Epithelial cell of proximal tubule (primary cell): ENCODE data around the gene FGD4. TPM values are rescaled to one million over a fixed set of nuclear protein-coding genes. Genes with fewer than 3 reads are reported as not detected.

Experiments
- DNase-seq: peaks from one replicate; pipeline ENCODE4 v3.0.0-alpha.2; 2011; ENCODE audit warnings: low read depth
- H3K4me3 ChIP-seq: 2 replicates; pipeline ENCODE4 v1.5.1; 2011; ENCODE audit warnings: low read depth, mild to moderate bottlenecking, low read length
- CTCF ChIP-seq: conservative IDR thresholded peaks from 2 replicates; pipeline ENCODE4 v1.5.1; 2012; ENCODE audit warnings: low read depth, mild to moderate bottlenecking, low read length
- total RNA-seq: library from RNA; depleted of rRNA; stranded (reverse); fragments of >200 nt; gene quantifications from 2 replicates; pipeline ENCODE4 v1.2.3, GENCODE V29; 2015

The FGD4 gene
- total RNA-seq, 1 donor from 2014 or later, result 19.9 TPM

DNA sequence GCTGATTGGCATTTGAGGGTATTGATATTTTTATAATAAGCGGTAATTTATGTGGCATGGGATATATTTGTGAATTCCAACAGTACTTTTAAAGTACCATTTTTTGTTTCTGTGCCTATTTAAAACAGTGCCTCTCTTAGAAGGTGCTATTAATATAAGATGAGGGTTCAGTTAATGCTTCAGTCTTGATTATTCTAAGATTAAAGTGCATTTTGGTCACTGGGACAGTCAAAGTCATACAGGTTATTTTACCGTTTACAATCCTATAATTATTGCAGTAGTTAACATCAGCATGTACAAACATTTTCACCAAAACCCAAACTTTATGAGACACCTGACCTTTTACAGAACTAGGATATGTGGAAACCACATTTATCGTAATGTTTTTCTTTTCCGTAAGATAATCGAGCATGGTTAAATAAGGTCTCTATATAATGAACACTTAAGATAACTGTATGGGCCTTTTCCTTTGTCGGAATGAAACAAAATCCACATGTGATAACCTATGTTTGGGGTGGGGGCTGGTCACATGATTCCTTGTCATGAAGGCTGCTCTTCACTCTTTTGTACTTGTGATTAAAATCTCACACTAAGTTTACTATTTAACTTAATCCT is 242.0 kb downstream of the FGD4 start:
- TF ChIP-seq CTCF, result no peak
- H3K4me3 ChIP-seq, result no peak overlapping the region

GRCh38 chr12:32644431-32644830 is 245.1 kb downstream of the FGD4 start:
- no peak for TF ChIP-seq CTCF
- DNase-seq, result no peak
- H3K4me3 ChIP-seq, result no peak overlapping the region

More for the DNA sequence above, 242.0 kb downstream of the FGD4 start:
- no peak for DNase-seq

GRCh38 chr12:32647275-32647674 is 247.9 kb downstream of the FGD4 start:
- H3K4me3 ChIP-seq, result no peak overlapping the region
- DNase-seq, result no peak
- no peak for TF ChIP-seq CTCF

DNA sequence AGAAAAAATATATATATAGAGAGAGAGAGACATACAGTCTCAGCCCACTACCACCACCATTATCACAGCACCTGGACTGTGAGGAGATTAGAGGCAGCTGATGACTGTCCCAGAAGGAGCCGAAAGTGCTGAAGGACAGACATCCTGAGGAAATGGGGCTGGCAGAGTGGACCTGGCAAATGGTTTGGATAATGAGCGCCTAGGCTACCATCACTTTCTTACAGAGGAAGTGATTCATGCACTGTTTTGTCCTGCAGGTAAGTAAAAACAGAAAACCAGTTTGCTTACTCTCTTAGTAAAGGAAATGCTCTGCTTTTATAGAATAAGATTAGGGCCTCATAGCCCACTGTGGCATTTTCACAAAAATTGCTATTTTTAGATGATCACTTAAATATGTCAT is 251.2 kb downstream of the FGD4 start:
- DNase-seq, result no peak
- TF ChIP-seq CTCF, result no peak
- H3K4me3 ChIP-seq, result no peak overlapping the region

DNA sequence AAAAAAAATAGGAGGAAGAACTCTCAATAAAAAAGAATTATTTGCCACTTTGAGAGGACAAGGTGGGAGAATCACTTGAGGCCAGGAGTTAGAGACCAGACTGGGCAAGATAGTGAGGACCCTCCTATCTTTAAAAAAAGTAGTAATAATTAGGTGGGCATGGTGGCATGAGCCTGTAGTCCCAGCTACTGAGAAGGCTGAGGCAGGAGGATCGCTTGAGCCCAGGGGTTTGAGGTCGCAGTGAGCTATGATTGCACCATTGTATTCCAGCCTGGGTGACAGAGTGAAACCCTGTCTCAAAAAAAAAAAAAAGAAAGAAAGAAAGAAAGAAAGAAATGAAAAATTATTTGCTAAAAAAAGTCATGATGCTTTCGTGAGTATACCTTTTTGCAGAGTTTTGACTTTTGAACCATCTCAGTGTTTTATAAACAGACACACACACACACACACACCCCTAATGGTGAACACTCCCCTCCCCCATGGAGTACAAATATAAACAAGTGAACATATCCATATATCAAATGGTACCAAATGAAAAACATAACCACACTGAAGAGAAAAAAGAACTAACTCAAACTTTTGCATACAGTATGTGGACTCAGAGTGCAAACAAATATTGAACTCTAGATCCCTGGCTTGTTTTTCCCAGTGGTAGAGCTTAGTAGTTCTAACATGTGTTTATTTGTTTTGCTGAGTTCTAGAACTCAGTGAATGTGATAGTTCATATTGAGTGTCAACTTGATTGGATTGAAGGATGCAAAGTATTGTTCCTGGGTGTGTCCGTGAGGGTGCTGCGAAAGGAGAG is 252.0 kb downstream of the FGD4 start:
- H3K4me3 ChIP-seq, result no peak overlapping the region
- no peak for DNase-seq
- no peak for TF ChIP-seq CTCF

DNA sequence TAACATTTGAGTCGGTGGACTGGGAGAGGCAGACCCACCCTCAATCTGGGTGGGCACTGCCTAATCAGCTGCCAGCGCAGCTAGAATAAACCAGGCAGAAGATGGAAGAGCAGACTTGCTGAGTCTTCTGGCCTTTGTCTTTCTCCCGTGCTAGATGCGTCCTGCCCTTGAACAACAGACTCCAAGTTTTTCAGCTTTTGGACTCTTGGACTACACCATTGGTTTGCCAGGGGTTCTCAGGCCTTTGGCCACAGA is 252.5 kb downstream of the FGD4 start:
- no peak for TF ChIP-seq CTCF
- H3K4me3 ChIP-seq, result no peak overlapping the region
- no peak for DNase-seq
